Stimulated activated CD8-positive, alpha-beta memory T cell treated with anti-CD3 and anti-CD28 coated beads, Interleukin-15, amount 100 ng/mL, for 1 hour (primary cell): ENCODE results near the gene ZBTB2.
"Not testable (repeated sequence)": the region's sequence is repeated elsewhere in the genome, so short reads cannot be mapped to it uniquely, and the experiment has no call there.

Source experiments
- DNase-seq: peaks from one replicate; pipeline ENCODE4 v3.0.0-alpha.2; 2020; ENCODE audit warnings: low read depth

Gene ZBTB2

GRCh38 chr6:151327101-151327500, 64.3 kb downstream of the ZBTB2 start:
- no peak for DNase-seq

GRCh38 chr6:151326116-151326825, 65.1 kb downstream of the ZBTB2 start:
- DNase-seq: no peak

GRCh38 chr6:151325075-151326050, 66.0 kb downstream of the ZBTB2 start:
- no peak for DNase-seq

GRCh38 chr6:151324488-151324825, 66.9 kb downstream of the ZBTB2 start:
- DNase-seq: no peak

GRCh38 chr6:151323791-151324487, 67.4 kb downstream of the ZBTB2 start:
- DNase-seq: peak; percentile 51

- no peak for DNase-seq
Measured at GRCh38 chr6:151322570-151322969, 68.8 kb downstream of the ZBTB2 start.

- DNase-seq: no peak
Measured at GRCh38 chr6:151321438-151321837, 69.9 kb downstream of the ZBTB2 start.

GRCh38 chr6:151320140-151320539, 71.2 kb downstream of the ZBTB2 start:
- no peak for DNase-seq

GRCh38 chr6:151317995-151318365, 73.4 kb downstream of the ZBTB2 start:
- DNase-seq: no peak

- DNase-seq: no peak
Measured at GRCh38 chr6:151317103-151317994, 74.0 kb downstream of the ZBTB2 start.

GRCh38 chr6:151315661-151316060, 75.7 kb downstream of the ZBTB2 start:
- DNase-seq: not testable (repeated sequence)
